Muscle of arm (tissue), 12 donors: Measurements from ENCODE around the gene LAGE3. TPM values are rescaled to one million over a fixed set of nuclear protein-coding genes. Genes with fewer than 3 reads are reported as not detected.

Experiments used
- DNase-seq: peaks from one replicate; pipeline ENCODE4 v3.0.0-alpha.2; 2013
- polyA plus RNA-seq, 12 donors: library from polyadenylated mRNA; unstranded; fragments of 120-200 nt; gene quantifications; one replicate each; pipeline ENCODE4 v1.2.1, GENCODE V29; 2013; ENCODE audit not compliant: insufficient read length in 12 of 12

Gene LAGE3
- polyA plus RNA-seq, 12 donors = 6.6 to 21.3 (median 10.2) TPM; not detected in 1

DNA sequence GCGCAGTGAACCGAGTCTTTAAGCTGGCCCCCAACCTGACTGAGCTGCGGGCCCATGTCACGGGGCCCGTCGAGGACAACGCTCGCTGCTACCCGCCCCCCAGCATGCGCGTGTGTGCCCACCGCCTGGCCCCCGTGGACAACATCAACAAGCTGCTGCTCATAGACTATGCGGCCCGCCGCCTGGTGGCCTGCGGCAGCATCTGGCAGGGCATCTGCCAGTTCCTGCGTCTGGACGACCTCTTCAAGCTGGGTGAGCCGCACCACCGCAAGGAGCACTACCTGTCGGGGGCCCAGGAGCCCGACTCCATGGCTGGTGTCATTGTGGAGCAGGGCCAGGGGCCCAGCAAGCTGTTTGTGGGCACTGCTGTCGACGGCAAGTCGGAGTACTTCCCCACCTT is 18.8 kb downstream of the LAGE3 start:
- no peak for DNase-seq

DNA sequence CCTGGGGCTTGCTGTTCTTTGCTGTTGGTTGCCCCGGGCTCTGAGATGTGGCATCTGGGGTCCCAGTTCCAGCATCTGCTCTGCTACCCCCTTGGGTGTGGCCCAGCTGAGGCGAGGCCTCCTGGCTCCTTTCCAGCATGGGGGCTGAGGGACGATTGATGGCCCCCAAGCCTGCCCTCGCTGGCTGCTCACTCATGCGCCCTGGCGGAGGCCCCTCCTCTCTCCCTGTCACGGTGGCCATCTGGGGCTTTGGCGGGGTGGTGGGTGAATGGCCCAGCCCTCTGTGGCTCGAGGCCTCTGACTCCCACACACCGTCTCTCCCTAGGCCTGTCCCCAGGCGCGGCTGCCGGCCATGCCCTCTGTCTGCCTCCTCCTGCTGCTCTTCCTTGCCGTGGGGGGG is 19.2 kb downstream of the LAGE3 start:
- no peak for DNase-seq

DNA sequence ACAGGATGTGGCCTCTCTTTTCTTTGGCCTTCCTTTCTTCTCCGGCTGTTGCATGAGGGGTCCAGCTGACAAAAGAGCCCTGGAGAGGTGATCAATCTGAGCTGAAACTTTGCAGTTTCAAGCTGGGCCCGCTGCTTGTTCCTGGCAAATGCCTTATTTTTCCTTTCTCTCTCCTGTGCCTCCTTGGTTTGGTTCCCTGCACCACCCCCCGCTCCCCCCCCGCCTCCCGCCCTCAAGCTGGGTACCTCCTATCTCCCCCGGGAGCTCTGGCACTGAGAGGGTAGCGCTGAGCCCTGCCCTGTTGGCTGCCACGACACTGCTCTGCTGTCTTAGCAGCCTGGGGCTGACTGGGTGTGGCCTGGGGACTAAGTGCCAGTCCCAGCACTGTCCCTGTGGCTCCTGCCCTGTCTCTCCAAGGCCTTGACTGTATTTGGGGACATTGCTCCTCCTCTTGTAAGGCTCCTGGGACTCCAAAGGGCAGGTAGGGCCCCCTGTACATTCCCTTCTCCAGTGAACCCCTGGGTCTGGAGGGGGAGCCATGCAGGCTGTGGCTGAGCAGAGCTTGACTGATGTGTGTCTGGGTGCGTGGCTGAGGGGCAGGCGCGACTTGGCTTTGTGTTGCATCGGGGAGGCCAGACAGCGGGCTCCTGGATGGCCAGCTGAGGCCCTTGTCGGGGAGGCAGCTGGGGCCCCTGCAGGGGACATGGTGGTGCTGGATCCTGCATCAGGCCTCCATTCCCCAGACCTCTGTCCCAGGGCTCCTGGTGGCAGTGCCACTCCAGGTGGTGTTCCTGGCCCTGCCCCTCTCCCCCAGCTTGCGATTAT is 19.9 kb downstream of the LAGE3 start:
- no peak for DNase-seq

DNA sequence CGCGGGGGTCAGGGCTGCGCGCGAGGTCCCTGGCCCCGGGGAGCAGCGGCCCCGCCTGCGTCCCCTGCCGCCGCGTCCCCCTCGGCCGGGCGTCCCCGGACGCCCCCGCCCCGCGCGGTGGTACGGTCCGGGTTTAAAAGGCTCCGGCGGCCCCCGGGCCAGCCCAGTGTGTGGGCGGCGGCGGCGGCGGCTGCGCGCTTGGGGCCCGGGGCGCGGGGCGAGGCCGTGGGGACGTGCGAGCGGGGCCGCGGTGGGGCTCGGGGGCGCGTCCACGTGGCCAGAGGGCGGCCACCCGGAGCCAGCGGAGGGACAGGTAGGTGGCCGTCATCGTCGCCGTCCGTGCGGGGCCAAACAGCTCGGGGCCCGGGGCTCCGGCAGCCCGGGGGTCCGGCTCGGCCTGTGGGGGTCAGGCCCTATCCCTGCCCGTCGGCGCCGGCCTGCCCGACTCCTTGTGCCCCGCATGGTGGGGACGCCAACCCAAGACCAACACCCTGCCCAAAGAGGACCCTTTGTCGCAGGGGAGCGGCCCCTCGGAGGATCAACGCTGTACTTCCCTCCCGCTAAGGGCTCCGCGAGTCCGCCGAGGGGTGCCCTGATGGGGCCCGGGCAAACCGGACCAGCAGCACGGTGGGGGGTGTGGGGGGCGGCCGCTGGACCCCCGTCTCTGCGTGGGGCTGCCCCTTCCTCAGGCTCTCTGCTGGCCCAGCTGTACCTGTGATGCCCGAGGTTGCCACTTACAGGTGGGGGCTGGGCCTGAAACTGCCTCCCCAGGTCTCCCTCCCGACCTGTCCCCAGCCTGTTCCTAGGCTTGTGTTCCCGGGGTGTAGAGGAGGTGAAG is 20.7 kb downstream of the LAGE3 start, which contains the start of gene PLXNA3:
PLXNA3 (plus strand) TSS at position 166 of the 838 bp plus-strand sequence. CDS start 1,903 bp downstream, outside the sequence.
- no peak for DNase-seq

DNA sequence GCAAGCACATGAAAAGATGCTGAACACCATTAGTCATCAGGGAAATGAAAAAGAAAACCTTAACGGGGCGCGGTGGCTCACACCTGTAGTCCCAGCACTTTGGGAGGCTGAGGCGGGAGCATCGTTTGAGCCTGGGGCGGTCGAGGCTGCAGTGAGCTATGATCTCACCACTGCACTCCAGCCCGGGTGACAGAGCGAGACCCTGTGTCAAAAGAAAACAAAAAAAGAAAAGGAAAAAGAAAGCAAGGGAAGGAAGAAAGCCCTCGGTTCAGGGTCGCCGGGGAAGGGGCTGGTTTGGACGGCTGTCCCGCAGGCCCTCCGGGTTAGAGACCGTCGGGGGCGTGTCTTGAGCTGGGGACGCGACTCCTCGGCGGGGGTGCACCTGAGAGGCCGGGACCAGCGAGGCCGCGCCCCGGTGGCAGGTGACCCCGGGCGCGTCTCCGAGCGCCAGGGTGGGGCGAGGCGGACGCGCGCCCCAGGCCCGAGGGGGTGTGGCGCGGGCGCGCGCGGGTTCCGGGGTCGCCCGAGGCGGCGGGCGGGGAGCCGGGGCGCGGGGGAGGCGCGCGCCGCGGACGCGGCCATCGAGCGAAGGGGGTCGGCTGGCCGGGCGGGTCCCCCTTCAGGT is 21.5 kb downstream of the LAGE3 start:
- DNase-seq = no peak

DNA sequence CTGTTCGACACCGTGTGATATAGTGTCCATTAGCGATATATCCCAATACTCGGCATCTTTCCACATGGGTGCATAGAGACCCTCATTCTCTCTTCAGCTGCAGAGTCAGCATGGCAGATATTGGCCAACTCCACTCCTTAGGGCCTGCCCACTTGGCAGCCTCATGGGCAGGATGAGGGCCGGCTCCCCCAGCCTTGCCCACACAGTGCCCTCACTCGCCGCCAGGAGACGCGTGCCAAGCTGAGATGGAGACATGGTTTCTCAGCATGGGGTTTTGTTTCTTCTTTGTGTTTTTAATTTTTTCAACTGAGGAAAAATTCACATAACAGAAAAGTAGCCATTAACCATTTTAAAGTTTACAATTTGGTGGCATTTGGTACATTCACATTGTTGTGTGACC is 26.3 kb downstream of the LAGE3 start:
- DNase-seq = no peak

DNA sequence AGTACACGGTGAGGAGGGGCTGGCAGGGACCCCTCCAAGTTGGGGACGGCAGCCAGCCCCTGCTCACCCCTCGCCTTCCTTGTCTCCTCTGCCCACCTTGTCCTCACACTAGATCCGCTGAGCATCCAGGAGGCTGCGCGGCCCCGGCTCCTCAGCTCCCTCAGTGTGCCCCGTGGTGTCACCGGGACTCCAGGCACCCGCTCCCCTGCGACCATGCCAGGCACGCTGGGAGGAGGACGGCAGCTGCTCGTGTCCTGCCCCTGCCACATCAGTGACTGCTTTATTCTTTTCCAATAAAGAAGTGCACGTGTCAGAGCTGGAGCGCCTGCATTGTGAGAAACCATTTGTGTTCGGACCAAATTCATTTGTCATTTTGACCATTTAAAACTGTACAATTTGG is 28.8 kb downstream of the LAGE3 start:
- DNase-seq = no peak

- DNase-seq = no peak
These were observed 29.5 kb downstream of the LAGE3 start for GRCh38 chrX:154449618-154450017.

- no peak for DNase-seq
These were observed 30.6 kb downstream of the LAGE3 start for GRCh38 chrX:154448484-154448883.

GRCh38 chrX:154446430-154446829 is 32.7 kb downstream of the LAGE3 start:
- no peak for DNase-seq

GRCh38 chrX:154445776-154446175 is 33.3 kb downstream of the LAGE3 start:
- no peak for DNase-seq

DNA sequence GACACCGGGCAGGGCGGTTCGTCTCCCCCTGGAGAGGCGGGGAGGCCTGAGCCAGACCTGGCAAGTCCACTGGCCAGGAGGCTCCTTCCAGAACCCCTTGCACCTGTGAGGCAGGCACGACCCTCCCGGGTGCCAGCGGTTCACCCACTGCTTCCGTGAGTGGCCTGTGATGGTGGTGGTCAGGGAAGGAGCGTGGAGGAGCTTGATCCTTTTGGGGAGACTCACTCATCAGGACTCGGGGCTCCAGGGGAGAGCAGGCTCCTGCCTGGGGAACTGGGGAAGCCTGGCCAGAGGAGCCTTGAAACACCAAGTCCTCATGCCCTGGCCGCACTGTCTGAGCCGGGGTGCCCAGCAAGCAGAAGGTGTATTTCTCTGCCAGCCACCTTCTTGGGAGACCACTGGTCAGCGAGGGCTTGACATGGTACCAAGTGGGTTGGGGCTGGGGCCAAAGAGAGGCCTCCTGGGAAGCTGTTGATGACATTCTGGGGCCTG is 34.3 kb downstream of the LAGE3 start:
- no peak for DNase-seq

DNA sequence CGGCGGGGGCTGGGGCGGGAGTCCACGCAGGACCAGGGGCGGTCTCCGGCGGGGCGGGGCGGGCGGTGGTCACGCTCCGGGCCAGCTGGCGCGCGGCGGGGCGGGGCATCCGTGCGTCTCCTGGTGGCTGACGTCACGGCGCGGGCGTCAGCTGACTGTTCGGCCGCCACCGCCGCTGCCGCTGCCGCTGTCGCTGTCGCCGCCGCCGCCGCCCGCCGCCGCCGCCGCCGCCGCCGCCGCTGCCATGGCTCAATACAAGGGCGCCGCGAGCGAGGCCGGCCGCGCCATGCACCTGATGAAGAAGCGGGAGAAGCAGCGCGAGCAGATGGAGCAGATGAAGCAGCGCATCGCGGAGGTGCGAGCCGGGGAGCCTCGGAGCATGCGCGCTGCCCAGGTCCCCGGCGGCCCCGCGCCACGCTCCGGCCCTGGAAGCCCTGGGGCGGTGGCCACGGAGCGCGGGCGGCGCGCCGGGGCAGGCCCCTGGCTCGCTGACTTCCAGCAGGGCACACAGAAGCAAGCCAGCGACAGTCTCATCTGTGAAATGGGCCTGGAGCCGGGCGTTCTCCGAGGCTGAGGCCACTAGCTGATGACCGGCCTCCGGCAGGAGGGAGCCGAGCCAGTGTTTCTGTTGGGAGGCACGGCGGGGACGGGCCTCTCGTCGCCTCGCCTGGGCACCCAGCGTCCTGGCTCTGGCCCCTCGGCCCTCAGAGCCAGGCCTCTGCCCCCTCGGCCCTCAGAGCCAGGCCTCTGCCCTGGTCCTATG is 34.9 kb downstream of the LAGE3 start, which contains the start of gene FAM50A:
FAM50A (plus strand) TSS at position 150 of the 763 bp plus-strand sequence; CDS start at position 245, 95 bp downstream.
- peak; percentile 57 for DNase-seq

DNA sequence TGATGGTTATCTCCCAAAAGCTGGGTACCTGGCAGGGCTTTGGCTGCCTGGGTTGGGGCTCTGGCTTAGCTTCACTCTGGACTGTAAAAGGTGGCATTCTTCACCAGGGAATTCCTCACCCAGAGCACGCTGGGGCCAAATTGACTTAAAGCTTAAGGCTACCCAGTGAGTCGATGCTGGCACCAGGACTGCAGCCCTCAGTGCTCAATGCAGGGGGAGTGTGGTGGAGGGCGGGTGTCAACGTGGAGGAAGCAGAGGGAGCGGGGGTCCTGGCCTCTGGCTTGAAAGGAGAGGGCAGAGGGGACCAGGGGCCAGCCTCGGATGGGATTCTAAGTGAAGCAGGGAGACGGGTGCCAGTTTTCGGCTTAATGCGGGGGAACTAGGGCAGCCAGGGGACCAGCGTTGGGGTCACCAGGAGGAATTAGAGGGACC is 35.6 kb downstream of the LAGE3 start:
- no peak for DNase-seq

DNA sequence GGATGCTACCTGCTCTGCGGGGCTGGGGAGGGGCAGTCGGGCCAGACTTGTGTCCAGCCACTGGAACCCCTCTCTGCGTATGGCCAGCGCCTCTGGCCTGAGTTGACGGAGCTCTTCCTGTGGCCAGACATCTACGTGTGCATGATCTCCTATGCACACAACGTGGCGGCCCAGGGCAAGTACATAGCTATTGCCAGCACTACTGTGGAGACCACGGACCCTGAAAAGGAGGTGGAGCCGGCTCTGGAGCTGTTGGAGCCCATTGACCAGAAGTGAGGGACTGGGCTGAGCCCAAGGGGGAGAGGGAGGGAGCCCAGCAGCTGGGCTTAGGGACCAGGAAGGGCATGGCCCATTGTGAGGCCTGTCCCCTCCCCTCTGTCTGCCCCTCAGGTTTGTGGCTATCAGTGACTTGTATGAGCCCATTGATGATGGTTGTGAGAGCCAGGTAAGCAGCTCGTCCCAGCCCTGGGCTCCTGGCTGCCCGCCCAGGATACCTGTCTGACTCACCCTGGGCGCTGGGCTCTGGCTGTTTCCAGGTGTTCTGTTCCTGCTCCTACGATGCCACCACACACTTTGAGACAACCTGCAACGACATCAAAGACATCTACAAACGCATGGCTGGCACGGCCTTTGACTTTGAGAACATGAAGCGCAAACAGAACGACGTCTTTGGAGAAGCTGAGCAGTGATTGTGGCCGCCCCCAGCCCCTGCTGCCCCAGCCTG is 36.9 kb downstream of the LAGE3 start:
- DNase-seq = no peak

- no peak for DNase-seq
These were observed 37.5 kb downstream of the LAGE3 start for GRCh38 chrX:154441564-154441963.

DNA sequence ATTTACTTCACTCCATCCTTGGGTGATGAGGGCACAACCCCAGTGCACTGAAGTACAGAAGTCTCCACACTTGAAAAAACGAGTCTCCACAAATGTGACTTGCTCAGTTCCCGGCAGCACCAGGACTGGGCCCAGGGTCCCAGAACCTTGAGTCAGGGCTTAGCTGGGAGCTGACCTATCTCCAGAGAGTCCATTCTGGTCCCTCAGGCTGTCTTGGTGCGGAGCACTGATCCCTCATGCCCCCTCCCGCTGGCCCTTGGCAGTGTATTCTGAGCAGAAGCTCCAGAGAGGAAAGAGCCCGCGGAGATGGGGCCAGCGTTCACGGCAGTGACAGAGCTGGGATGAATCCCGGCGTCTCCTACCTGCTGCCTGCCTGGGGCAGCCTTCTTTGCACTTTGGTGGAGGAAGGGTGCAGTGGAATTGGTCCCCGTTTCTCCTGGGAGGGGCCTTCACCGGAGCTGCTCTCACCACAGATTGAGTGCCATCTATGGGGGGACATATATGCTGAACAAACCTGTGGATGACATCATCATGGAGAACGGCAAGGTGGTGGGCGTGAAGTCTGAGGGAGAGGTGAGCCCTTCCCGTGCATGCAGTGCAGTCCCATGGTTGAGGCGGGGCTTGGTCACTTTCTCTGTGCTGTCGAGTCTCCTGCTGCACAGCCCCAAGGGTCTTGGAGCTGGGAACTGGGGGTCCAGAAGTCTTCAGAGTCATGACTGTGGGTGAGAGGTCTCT is 38.3 kb downstream of the LAGE3 start:
- DNase-seq = no peak

DNA sequence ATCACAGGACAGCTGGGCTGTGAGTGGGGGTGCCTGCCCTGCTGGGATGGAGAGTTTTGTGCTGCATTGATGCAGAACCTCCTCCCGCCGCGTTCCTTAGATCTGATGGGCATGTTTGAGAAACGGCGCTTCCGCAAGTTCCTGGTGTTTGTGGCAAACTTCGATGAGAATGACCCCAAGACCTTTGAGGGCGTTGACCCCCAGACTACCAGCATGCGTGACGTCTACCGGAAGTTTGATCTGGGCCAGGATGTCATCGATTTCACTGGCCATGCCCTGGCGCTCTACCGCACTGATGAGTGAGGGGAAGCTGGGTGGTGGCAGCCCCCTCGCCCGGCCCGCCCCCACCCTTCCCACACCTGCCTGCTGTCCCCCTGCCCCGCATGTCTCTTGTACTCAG is 39.2 kb downstream of the LAGE3 start:
- no peak for DNase-seq

- no peak for DNase-seq
These were observed 40.8 kb downstream of the LAGE3 start for GRCh38 chrX:154437971-154438893.
